PC-9 (cell line): ENCODE data around the gene MANF. TPM values are rescaled to one million over a fixed set of nuclear protein-coding genes. Genes with fewer than 3 reads are reported as not detected.
A peak's percentile ranks its signal among the peaks of the same experiment; 100 is the strongest.

Experiments used
- BruUV-seq: library from RNA; stranded (reverse); fragments of 400-500 nt; replicated peaks from 2 replicates; lab custom pipeline; 2021; lab: Mats Ljungman, UMichigan
- CTCF ChIA-PET: fragments of 300-600 bp; sonication (Branson Sonifier 250); formaldehyde crosslinking; loops from one replicate; lab custom pipeline; 2022; ENCODE audit warnings: antibody characterized with exemption; lab: Charles Lee
- POLR2A ChIA-PET: fragments of 300-600 bp; sonication (Branson Sonifier 250); formaldehyde crosslinking; loops from one replicate; lab custom pipeline; 2022; ENCODE audit warnings: antibody characterized with exemption; ENCODE audit not compliant: unreplicated experiment; lab: Charles Lee
- DNase-seq, 2 experiments: peaks; one replicate each; pipeline versions ENCODE4 v3.0.0 to v3.0.0-alpha.2; 2015 to 2022; ENCODE audit warnings: mixed read lengths in 1 of 2
- H2AFZ ChIP-seq: fragments of 200-600 bp; sonication (generic); 2 replicates; pipeline ENCODE4 v1.8.1; 2017; ENCODE audit warnings: antibody characterized with exemption
- H3F3A ChIP-seq: fragments of 200-600 bp; sonication (generic); 2 replicates; pipeline ENCODE4 v1.8.1; 2017; ENCODE audit warnings: antibody characterized with exemption, mild to moderate bottlenecking, low read depth; ENCODE audit not compliant: insufficient read depth
- H3K27ac ChIP-seq: fragments of 200-600 bp; sonication (generic); 2 replicates; pipeline ENCODE4 v1.6.1; 2016; ENCODE audit warnings: mixed run types
- H3K27me3 ChIP-seq: fragments of 200-600 bp; sonication (generic); 2 replicates; pipeline ENCODE4 v1.6.1; 2016; ENCODE audit warnings: low read depth, mixed run types; ENCODE audit not compliant: insufficient read depth
- H3K36me3 ChIP-seq: fragments of 200-600 bp; sonication (generic); 2 replicates; pipeline ENCODE4 v1.6.1; 2016; ENCODE audit warnings: low read depth, mixed run types
- H3K4me1 ChIP-seq: fragments of 200-600 bp; sonication (generic); replicated peaks from 2 replicates; pipeline ENCODE4 v1.6.1; 2016; ENCODE audit warnings: mixed run types; ENCODE audit not compliant: insufficient read depth
- H3K4me2 ChIP-seq: fragments of 200-600 bp; sonication (generic); 2 replicates; pipeline ENCODE4 v1.6.1; 2017; ENCODE audit warnings: mixed run types
- H3K4me3 ChIP-seq: fragments of 200-600 bp; sonication (generic); 2 replicates; pipeline ENCODE4 v1.6.1; 2016; ENCODE audit warnings: mixed run types
- H3K79me2 ChIP-seq: fragments of 200-600 bp; sonication (generic); 2 replicates; pipeline ENCODE4 v1.6.1; 2017; ENCODE audit warnings: low read depth, mixed run types
- H3K9me2 ChIP-seq: fragments of 200-600 bp; sonication (generic); 2 replicates; pipeline ENCODE4 v1.8.1; 2017; ENCODE audit warnings: mild to moderate bottlenecking; ENCODE audit not compliant: insufficient read depth
- H3K9me3 ChIP-seq: fragments of 200-600 bp; sonication (generic); 2 replicates; pipeline ENCODE4 v1.8.1; 2016; ENCODE audit warnings: low read depth; ENCODE audit not compliant: insufficient read depth
- H4K20me1 ChIP-seq: fragments of 200-600 bp; sonication (generic); 2 replicates; pipeline ENCODE4 v1.8.1; 2017; ENCODE audit not compliant: insufficient read depth
- EZH2 ChIP-seq: fragments of 200-600 bp; sonication (generic); IDR thresholded peaks from 2 replicates; pipeline ENCODE4 v1.8.0; 2017; ENCODE audit warnings: antibody characterized with exemption, low read depth
- intact Hi-C: fragments of 100-400 bp; cut with micrococcal nuclease; formaldehyde crosslinking; loops from one replicate; pipeline ENCODE4 v1.10.0; 2022; ENCODE audit not compliant: unreplicated experiment
- total RNA-seq: library from RNA; stranded (reverse); gene quantifications from 2 replicates; pipeline ENCODE4 v1.2.3, GENCODE V29; 2021
- TF ChIP-seq, protein P1 (sequence below): fragments of 200-600 bp; sonication (generic); conservative IDR thresholded peaks from 2 replicates; pipeline ENCODE4 v1.6.1; 2017; ENCODE audit warnings: mixed run types, antibody characterized with exemption, mild to moderate bottlenecking, moderate library complexity

The MANF gene
- total RNA-seq, 1 experiment from 2014 or later, result 79.1 TPM

DNA sequence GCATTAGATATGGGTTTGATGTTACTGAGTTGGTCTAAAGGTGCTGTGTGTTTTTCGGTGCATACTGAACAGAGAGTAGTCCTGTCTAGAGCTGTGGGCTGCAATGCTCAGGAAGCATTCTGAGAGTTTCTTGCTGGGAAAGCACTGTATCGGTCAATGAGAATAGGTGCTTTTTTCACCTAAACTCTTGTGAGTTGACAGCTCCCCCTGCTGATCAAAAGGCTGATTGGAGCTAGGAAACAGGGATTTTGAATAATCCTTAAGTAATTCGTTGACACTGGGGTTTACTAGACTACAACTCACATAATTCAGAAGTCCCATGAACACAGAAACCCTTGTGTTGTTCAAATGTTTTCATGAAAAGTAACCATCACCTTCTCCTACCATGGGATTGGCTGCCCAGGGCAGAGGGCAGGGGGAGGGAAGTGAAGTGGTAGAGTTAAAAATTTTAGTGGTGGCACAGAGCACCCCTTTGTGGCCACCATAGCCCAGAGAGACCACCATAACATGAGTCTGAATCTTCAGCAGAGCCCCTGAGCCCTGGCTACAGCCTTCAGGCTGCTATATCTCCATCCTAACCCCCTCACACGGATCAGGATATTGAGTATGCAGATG, 13.0 kb upstream of the MANF start:
- no peaks in the 10 kb centered on the region for H3F3A ChIP-seq
- peak; percentile 37 to 50 for DNase-seq
- CTCF ChIA-PET, result interaction anchor here (0.6 to 1.9 kb wide), 5 partner anchors 17 to 768 kb away, joined by 3 to 8 read pairs (median 4); partner anchors contain the start of gene MAPKAPK3
- no peaks in the 10 kb centered on the region for H3K36me3 ChIP-seq
- no peaks in the 10 kb centered on the region for H3K4me1 ChIP-seq
- no peaks in the 10 kb centered on the region for H3K27me3 ChIP-seq
- H3K4me2 ChIP-seq, result no peak overlapping the region
- H2AFZ ChIP-seq, result no peak overlapping the region
- intact Hi-C loops, result loop anchor here (1.0 to 2.0 kb wide), 4 partner anchors 271 to 756 kb away; no protein-coding TSS in a partner anchor
- no peak overlapping the region for H3K27ac ChIP-seq
- TF ChIP-seq, protein P1, sequence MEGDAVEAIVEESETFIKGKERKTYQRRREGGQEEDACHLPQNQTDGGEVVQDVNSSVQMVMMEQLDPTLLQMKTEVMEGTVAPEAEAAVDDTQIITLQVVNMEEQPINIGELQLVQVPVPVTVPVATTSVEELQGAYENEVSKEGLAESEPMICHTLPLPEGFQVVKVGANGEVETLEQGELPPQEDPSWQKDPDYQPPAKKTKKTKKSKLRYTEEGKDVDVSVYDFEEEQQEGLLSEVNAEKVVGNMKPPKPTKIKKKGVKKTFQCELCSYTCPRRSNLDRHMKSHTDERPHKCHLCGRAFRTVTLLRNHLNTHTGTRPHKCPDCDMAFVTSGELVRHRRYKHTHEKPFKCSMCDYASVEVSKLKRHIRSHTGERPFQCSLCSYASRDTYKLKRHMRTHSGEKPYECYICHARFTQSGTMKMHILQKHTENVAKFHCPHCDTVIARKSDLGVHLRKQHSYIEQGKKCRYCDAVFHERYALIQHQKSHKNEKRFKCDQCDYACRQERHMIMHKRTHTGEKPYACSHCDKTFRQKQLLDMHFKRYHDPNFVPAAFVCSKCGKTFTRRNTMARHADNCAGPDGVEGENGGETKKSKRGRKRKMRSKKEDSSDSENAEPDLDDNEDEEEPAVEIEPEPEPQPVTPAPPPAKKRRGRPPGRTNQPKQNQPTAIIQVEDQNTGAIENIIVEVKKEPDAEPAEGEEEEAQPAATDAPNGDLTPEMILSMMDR, result peak; percentile 82
- TF ChIP-seq EZH2, result no peak
- H3K4me3 ChIP-seq, result no peak overlapping the region
- no peaks in the 10 kb centered on the region; the same call in 1 of the 2 replicates for H3K9me3 ChIP-seq
- POLR2A ChIA-PET, result no interaction called here
- H3K9me2 ChIP-seq, result no peaks in the 10 kb centered on the region
- no peaks in the 10 kb centered on the region for H3K79me2 ChIP-seq
- H4K20me1 ChIP-seq, result no peaks in the 10 kb centered on the region
- BruUV-seq, result no TSS peak

DNA sequence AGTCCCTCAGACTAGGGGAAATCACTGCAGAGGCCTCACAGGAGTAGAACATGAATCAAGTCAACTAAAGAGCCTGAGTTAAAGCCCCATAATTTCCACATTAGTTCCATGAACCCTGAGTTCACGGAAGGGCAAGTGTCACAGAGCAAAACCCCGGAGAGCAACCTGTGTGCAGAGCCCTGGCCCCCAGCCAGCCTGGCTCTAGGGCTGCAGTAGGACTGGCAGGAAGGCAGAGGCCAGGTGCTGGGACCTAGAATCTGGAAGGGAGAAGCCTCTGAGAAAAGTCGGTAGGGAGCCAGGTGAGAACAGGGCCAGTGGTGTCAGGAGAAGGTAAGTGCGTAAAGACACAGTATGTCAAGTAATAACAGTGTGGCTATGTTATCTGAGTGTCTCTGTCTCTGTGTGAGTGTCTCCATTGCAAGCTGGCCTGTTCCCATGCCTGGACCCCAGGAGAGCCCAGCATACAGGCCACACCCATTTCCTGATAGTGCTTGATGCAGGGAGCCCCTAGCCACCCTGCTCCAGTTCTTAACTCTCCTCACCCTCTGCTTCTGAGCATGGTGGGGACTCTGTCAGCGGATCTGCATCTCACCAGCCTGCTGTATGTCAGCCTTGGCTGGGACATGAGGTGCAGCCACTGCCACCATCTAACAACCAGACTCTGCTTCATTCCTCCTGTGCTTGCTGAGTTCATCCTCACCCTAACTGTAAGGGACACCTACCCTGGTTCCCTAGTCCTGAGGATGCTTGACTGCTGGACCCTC, 11.3 kb upstream of the MANF start:
- no TSS peak for BruUV-seq
- no peaks in the 10 kb centered on the region for H3K9me3 ChIP-seq
- H4K20me1 ChIP-seq, result no peaks in the 10 kb centered on the region
- no peak overlapping the region for H3K4me2 ChIP-seq
- no peak overlapping the region for H3K27ac ChIP-seq
- TF ChIP-seq, protein P1, result no peak
- TF ChIP-seq EZH2, result no peak
- ChIA-PET CTCF (no interaction called here), POLR2A (no interaction called here)
- H3K36me3 ChIP-seq, result no peaks in the 10 kb centered on the region
- no peaks in the 10 kb centered on the region for H3K4me1 ChIP-seq
- H3F3A ChIP-seq, result no peaks in the 10 kb centered on the region
- no peak overlapping the region for H3K4me3 ChIP-seq
- intact Hi-C loops, result loop anchor here (2.0 kb wide), 2 partner anchors 273 to 403 kb away; no protein-coding TSS in a partner anchor
- peak in 1 of 2 experiments; percentile 11 for DNase-seq
- no peaks in the 10 kb centered on the region for H3K79me2 ChIP-seq
- H2AFZ ChIP-seq, result no peak overlapping the region
- no peaks in the 10 kb centered on the region for H3K27me3 ChIP-seq
- no peaks in the 10 kb centered on the region for H3K9me2 ChIP-seq

DNA sequence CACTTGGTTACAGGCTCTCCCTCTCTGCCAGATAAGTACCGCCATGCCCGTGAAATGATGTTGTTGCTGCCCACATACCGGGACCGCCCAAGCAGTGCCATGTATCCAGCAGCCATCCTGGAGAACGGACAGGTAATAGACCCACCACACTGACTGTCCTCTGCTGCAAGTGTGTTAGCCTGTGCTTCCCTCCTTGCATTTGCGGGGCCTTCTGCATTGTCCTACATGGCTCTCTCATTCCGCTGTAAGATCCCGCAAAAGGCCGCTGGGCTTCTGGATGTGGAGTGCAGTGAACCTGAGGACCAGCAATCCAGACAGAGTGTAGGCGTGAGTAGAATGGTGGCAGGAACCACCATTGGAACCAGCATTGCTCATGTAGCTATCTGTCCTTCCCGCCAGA, 10.6 kb upstream of the MANF start:
- no TSS peak for BruUV-seq
- Histone ChIP-seq H3K36me3 (no peaks in the 10 kb centered on the region), H3K27me3 (no peaks in the 10 kb centered on the region), H3K79me2 (no peaks in the 10 kb centered on the region), H3K4me1 (no peaks in the 10 kb centered on the region), H3K9me2 (no peaks in the 10 kb centered on the region), H2AFZ (no peak overlapping the region), H4K20me1 (no peaks in the 10 kb centered on the region), H3K4me2 (no peak overlapping the region), H3K27ac (no peak overlapping the region), H3F3A (no peaks in the 10 kb centered on the region), H3K4me3 (no peak overlapping the region), H3K9me3 (no peaks in the 10 kb centered on the region)
- DNase-seq, result no peak
- ChIA-PET CTCF (no interaction called here), POLR2A (no interaction called here)
- intact Hi-C loops, result no loop called here
- no peak for TF ChIP-seq EZH2
- TF ChIP-seq, protein P1, result no peak
